Neutrophil (primary cell): ENCODE results near the gene KIF1A.
A peak's percentile ranks its signal among the peaks of the same experiment; 100 is the strongest.

Experiments
- H3K27ac ChIP-seq: fragments of 200-600 bp; sonication (generic); 2 replicates; pipeline ENCODE4 v1.5.1; 2016; ENCODE audit warnings: mild to moderate bottlenecking, moderate library complexity
- H3K27me3 ChIP-seq: fragments of 200-600 bp; sonication (generic); 2 replicates; pipeline ENCODE4 v1.6.0; 2016; ENCODE audit warnings: mild to moderate bottlenecking
- H3K36me3 ChIP-seq: fragments of 200-600 bp; sonication (generic); 2 replicates; pipeline ENCODE4 v1.5.1; 2017
- H3K4me1 ChIP-seq, 2 experiments: fragments of 200-600 bp in 1 of 2; sonication (generic) in 1 of 2; 1 replicate in 1 of 2; 2 replicates in 1 of 2; pipeline versions ENCODE4 v1.5.1 to v1.6.1; 2013 to 2016; ENCODE audit warnings: low read depth in 1 of 2, low read length in 1 of 2, mild to moderate bottlenecking in 1 of 2, moderate library complexity in 1 of 2; ENCODE audit not compliant: control insufficient read depth in 1 of 2, insufficient read depth in 1 of 2
- H3K4me3 ChIP-seq, 2 experiments: fragments of 200-600 bp in 1 of 2; sonication (generic) in 1 of 2; 1 replicate in 1 of 2; 2 replicates in 1 of 2; pipeline ENCODE4 v1.5.1; 2013 to 2016; ENCODE audit warnings: low read depth in 1 of 2, low read length in 1 of 2, mild to moderate bottlenecking in 1 of 2, moderate library complexity in 1 of 2
- H3K9me3 ChIP-seq: fragments of 200-600 bp; sonication (generic); 2 replicates; pipeline ENCODE4 v1.5.1; 2016
- CTCF ChIP-seq: fragments of 200-600 bp; sonication (generic); IDR thresholded peaks from 2 replicates; pipeline ENCODE4 v1.5.1; 2016; ENCODE audit warnings: antibody characterized with exemption

The KIF1A gene

GRCh38 chr2:240833724-240834285 lies 13.8 kb upstream of the KIF1A start:
- Histone ChIP-seq H3K4me1 (peaks cover 4 to 10% of the 10 kb centered on the region in 2 experiments), H3K9me3 (no peaks in the 10 kb centered on the region), H3K36me3 (no peaks in the 10 kb centered on the region), H3K4me3 (no peak overlapping the region), H3K27ac (no peak overlapping the region), H3K27me3 (peaks cover 74% of the 10 kb centered on the region)
- no peak for TF ChIP-seq CTCF

GRCh38 chr2:240832921-240833494 lies 13.0 kb upstream of the KIF1A start:
- Histone ChIP-seq H3K4me1 (peaks cover 4 to 10% of the 10 kb centered on the region in 2 experiments), H3K27me3 (peaks cover 82% of the 10 kb centered on the region), H3K4me3 (no peak overlapping the region), H3K9me3 (no peaks in the 10 kb centered on the region), H3K36me3 (no peaks in the 10 kb centered on the region), H3K27ac (no peak overlapping the region)
- no peak for TF ChIP-seq CTCF

GRCh38 chr2:240832205-240832727 lies 12.2 kb upstream of the KIF1A start:
- H3K27ac ChIP-seq = no peak overlapping the region
- H3K9me3 ChIP-seq = no peaks in the 10 kb centered on the region
- peaks cover 4 to 10% of the 10 kb centered on the region in 2 experiments for H3K4me1 ChIP-seq
- H3K36me3 ChIP-seq = no peaks in the 10 kb centered on the region
- TF ChIP-seq CTCF = no peak
- peak overlapping the region in 1 of 2 experiments; percentile 28 for H3K4me3 ChIP-seq
- peaks cover 84% of the 10 kb centered on the region for H3K27me3 ChIP-seq

GRCh38 chr2:240831594-240832204 lies 11.7 kb upstream of the KIF1A start:
- TF ChIP-seq CTCF = no peak
- Histone ChIP-seq H3K4me1 (peaks cover 4 to 10% of the 10 kb centered on the region in 2 experiments), H3K27ac (no peak overlapping the region), H3K9me3 (no peaks in the 10 kb centered on the region), H3K4me3 (peak overlapping the region in 1 of 2 experiments; percentile 28), H3K27me3 (peaks cover 85% of the 10 kb centered on the region), H3K36me3 (no peaks in the 10 kb centered on the region)

GRCh38 chr2:240825476-240825875 lies 5.5 kb upstream of the KIF1A start:
- Histone ChIP-seq H3K27me3 (peaks cover 100% of the 10 kb centered on the region), H3K4me3 (no peak overlapping the region), H3K9me3 (no peaks in the 10 kb centered on the region), H3K4me1 (no peaks in the 10 kb centered on the region), H3K36me3 (no peaks in the 10 kb centered on the region), H3K27ac (no peak overlapping the region)
- TF ChIP-seq CTCF = no peak
